OCI-LY1 (cell line): ENCODE results near the gene PRKG1.

Experiments
- H2AFZ ChIP-seq: fragments of 200-600 bp; sonication (generic), shearing (Covaris generic); 2 replicates; pipeline ENCODE4 v1.6.0; 2014; ENCODE audit warnings: antibody characterized with exemption, mild to moderate bottlenecking, low read length
- H3F3A ChIP-seq: fragments of 200-600 bp; sonication (generic), shearing (Covaris generic); 2 replicates; pipeline ENCODE4 v1.6.0; 2014; ENCODE audit warnings: mild to moderate bottlenecking, antibody characterized with exemption, low read length, moderate library complexity; ENCODE audit not compliant: insufficient read depth
- H3K27ac ChIP-seq: fragments of 200-600 bp; sonication (generic); 2 replicates; pipeline ENCODE4 v1.5.1; 2014; ENCODE audit warnings: low read length, mixed run types, mild to moderate bottlenecking, low read depth; ENCODE audit not compliant: poor library complexity, severe bottlenecking
- H3K27me3 ChIP-seq: fragments of 200-600 bp; sonication (generic); 2 replicates; pipeline ENCODE4 v1.6.0; 2014; ENCODE audit warnings: antibody characterized with exemption, mild to moderate bottlenecking, low read length, moderate library complexity; ENCODE audit not compliant: insufficient read depth
- H3K36me3 ChIP-seq: fragments of 200-600 bp; sonication (generic); 2 replicates; pipeline ENCODE4 v1.6.1; 2014; ENCODE audit warnings: mild to moderate bottlenecking, antibody characterized with exemption, low read length, moderate library complexity, mixed read lengths; ENCODE audit not compliant: insufficient read depth
- H3K4me1 ChIP-seq: fragments of 200-600 bp; sonication (generic); 2 replicates; pipeline ENCODE4 v1.5.1; 2014; ENCODE audit warnings: mild to moderate bottlenecking, low read length, moderate library complexity; ENCODE audit not compliant: insufficient read depth, severe bottlenecking
- H3K4me2 ChIP-seq: fragments of 200-600 bp; sonication (generic), shearing (Covaris generic); 2 replicates; pipeline ENCODE4 v1.6.1; 2014; ENCODE audit warnings: low read length
- H3K4me3 ChIP-seq: fragments of 200-600 bp; sonication (generic); 2 replicates; pipeline ENCODE4 v1.5.1; 2014; ENCODE audit warnings: low read length, low read depth, mild to moderate bottlenecking, mixed read lengths; ENCODE audit not compliant: poor library complexity, severe bottlenecking
- H3K79me2 ChIP-seq: fragments of 200-600 bp; shearing (Covaris generic); 2 replicates; pipeline ENCODE4 v1.6.1; 2016; ENCODE audit warnings: mixed run types, low read length, mixed read lengths; ENCODE audit not compliant: insufficient read depth
- H3K9ac ChIP-seq: fragments of 200-600 bp; sonication (generic), shearing (Covaris generic); 2 replicates; pipeline ENCODE4 v1.6.1; 2014; ENCODE audit warnings: mild to moderate bottlenecking, low read length, mixed read lengths
- H3K9me2 ChIP-seq: fragments of 200-600 bp; sonication (generic), shearing (Covaris generic); 2 replicates; pipeline ENCODE4 v1.6.1; 2014; ENCODE audit warnings: low read depth, mild to moderate bottlenecking, low read length, mixed read lengths
- H3K9me3 ChIP-seq: fragments of 200-600 bp; shearing (Covaris generic); 2 replicates; pipeline ENCODE4 v1.6.1; 2014; ENCODE audit warnings: low read length, mixed read lengths
- H4K20me1 ChIP-seq: fragments of 200-600 bp; sonication (generic), shearing (Covaris generic); 2 replicates; pipeline ENCODE4 v1.6.0; 2016; ENCODE audit warnings: mild to moderate bottlenecking, low read length; ENCODE audit not compliant: insufficient read depth
- EZH2 ChIP-seq: fragments of 200-600 bp; sonication (generic), shearing (Covaris generic); IDR thresholded peaks from 2 replicates; pipeline ENCODE4 v1.8.0; 2017; ENCODE audit warnings: borderline replicate concordance, mixed run types, mild to moderate bottlenecking, antibody characterized with exemption, low read length, moderate library complexity, mixed read lengths
- TF ChIP-seq, protein P1 (sequence below): fragments of 200-600 bp; sonication (generic), shearing (Covaris generic); IDR thresholded peaks from 2 replicates; pipeline ENCODE4 v1.5.1; 2017; ENCODE audit warnings: mild to moderate bottlenecking, antibody characterized with exemption, low read length, moderate library complexity, mixed read lengths

PRKG1 gene

GRCh38 chr10:51834548-51834947, 760.3 kb downstream of the PRKG1 start:
- no peaks in the 10 kb centered on the region for H3K4me1 ChIP-seq
- no peak overlapping the region for H3K27ac ChIP-seq
- no peaks in the 10 kb centered on the region for H3F3A ChIP-seq
- no peak overlapping the region for H3K9ac ChIP-seq
- TF ChIP-seq, protein P1, sequence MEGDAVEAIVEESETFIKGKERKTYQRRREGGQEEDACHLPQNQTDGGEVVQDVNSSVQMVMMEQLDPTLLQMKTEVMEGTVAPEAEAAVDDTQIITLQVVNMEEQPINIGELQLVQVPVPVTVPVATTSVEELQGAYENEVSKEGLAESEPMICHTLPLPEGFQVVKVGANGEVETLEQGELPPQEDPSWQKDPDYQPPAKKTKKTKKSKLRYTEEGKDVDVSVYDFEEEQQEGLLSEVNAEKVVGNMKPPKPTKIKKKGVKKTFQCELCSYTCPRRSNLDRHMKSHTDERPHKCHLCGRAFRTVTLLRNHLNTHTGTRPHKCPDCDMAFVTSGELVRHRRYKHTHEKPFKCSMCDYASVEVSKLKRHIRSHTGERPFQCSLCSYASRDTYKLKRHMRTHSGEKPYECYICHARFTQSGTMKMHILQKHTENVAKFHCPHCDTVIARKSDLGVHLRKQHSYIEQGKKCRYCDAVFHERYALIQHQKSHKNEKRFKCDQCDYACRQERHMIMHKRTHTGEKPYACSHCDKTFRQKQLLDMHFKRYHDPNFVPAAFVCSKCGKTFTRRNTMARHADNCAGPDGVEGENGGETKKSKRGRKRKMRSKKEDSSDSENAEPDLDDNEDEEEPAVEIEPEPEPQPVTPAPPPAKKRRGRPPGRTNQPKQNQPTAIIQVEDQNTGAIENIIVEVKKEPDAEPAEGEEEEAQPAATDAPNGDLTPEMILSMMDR: no peak
- TF ChIP-seq EZH2: no peak
- no peaks in the 10 kb centered on the region for H3K79me2 ChIP-seq
- no peaks in the 10 kb centered on the region for H3K9me2 ChIP-seq
- no peaks in the 10 kb centered on the region for H3K27me3 ChIP-seq
- H3K4me3 ChIP-seq: no peak overlapping the region
- no peak overlapping the region for H2AFZ ChIP-seq
- no peaks in the 10 kb centered on the region for H3K36me3 ChIP-seq
- H4K20me1 ChIP-seq: no peaks in the 10 kb centered on the region
- no peaks in the 10 kb centered on the region for H3K9me3 ChIP-seq
- H3K4me2 ChIP-seq: no peak overlapping the region

- Histone ChIP-seq H3K4me2 (no peak overlapping the region), H4K20me1 (no peaks in the 10 kb centered on the region), H2AFZ (no peak overlapping the region), H3K9me2 (no peaks in the 10 kb centered on the region), H3K27me3 (no peaks in the 10 kb centered on the region), H3K9ac (no peak overlapping the region), H3K36me3 (no peaks in the 10 kb centered on the region), H3F3A (no peaks in the 10 kb centered on the region), H3K79me2 (no peaks in the 10 kb centered on the region), H3K4me3 (no peak overlapping the region), H3K27ac (no peak overlapping the region), H3K4me1 (no peaks in the 10 kb centered on the region), H3K9me3 (no peaks in the 10 kb centered on the region)
- TF ChIP-seq, protein P1: no peak
- TF ChIP-seq EZH2: no peak
These were observed 764.2 kb downstream of the PRKG1 start for GRCh38 chr10:51838471-51838870.

- H3K9ac ChIP-seq: no peak overlapping the region
- no peak overlapping the region for H3K4me3 ChIP-seq
- TF ChIP-seq, protein P1: no peak
- no peak for TF ChIP-seq EZH2
- H3K4me2 ChIP-seq: no peak overlapping the region
- H3K4me1 ChIP-seq: no peaks in the 10 kb centered on the region
- no peaks in the 10 kb centered on the region for H3K27me3 ChIP-seq
- no peaks in the 10 kb centered on the region for H3K79me2 ChIP-seq
- H2AFZ ChIP-seq: no peak overlapping the region
- no peaks in the 10 kb centered on the region for H4K20me1 ChIP-seq
- no peaks in the 10 kb centered on the region for H3K36me3 ChIP-seq
- no peaks in the 10 kb centered on the region for H3F3A ChIP-seq
- no peaks in the 10 kb centered on the region for H3K9me2 ChIP-seq
- H3K27ac ChIP-seq: no peak overlapping the region
- H3K9me3 ChIP-seq: no peaks in the 10 kb centered on the region
These were observed 769.7 kb downstream of the PRKG1 start for GRCh38 chr10:51843966-51844365.
